ENCODE results near the gene ARHGEF6.
"Not testable (repeated sequence)": the region's sequence is repeated elsewhere in the genome, so short reads cannot be mapped to it uniquely, and the experiment has no call there.

ARHGEF6 gene

DNA sequence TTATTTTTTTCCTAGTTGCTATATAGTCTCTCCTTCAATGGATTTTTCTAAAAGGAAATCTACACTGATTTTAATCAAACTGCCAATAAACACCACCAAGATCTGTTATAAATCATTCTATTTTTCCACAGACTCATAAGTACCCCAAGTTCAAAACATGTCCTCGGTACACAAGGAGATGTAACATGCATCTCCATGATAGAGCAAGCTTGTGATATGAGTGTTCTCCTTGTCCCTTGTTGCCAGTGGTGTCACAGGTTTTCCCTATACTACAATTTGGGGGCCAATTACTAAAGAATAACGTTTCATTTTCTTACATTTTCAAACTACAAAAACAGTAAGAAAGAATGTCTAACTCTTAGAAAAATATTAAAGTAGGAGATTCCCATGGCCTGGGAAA, 491 bp downstream of the ARHGEF6 start:
- no peak for DNase-seq

DNA sequence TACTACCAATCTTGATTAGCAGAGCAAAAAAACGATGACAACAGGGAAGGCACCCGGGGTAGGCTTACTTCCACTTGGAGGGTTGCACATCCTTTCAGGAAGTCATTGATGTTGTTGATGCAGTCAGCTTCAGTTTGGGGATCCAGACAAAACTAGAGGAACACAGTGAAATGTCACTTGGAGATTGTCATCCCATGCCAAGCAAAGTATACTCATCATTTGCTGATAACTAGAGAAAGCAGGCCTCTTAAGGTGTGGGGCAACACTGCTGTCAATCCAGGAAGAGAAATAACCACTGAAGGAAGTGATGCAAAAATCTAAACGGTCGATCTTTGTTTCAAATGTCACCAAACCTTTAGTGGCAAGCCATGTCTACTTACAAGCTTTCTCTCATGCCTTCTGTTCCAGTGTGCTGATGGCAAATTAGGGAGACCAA, 1.4 kb downstream of the ARHGEF6 start:
- DNase-seq = no peak

DNA sequence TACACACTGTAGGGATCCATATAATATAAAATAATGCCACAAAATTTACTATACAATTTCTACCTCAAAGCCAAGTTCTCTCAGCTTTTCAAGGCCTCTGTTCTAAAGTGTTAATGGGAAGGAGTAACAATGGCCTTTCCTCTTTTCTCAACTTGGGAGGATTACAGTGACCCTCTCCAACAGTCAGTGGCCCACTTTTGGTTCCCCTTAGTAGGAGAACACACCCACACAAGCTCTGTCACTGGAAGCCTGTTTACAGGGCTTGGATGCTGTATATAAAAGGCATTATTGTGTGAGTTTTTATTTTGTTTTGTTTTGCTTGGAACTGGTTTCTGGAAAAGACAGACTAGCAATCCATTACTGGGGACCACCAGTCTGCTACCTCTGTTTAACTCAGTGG, 1.8 kb downstream of the ARHGEF6 start:
- no peak for DNase-seq

DNA sequence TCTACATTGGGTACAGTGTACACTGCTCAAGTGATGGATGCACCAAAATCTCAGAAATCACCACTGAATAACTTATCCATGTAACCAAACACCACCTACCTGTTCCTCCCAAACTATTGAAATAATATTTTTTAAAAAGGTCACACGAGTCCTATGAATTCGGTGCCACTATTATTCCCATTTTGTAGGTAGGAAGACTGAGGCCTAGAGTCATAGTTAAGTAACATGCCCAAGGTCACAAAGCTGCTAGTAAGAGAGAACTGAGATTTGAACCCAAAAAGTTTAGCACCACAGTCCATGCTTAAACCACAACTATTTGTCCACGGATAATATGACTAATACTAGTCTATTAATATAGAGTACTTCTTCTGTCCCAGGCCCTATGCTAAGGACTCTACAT, 2.7 kb downstream of the ARHGEF6 start:
- DNase-seq = no peak

DNA sequence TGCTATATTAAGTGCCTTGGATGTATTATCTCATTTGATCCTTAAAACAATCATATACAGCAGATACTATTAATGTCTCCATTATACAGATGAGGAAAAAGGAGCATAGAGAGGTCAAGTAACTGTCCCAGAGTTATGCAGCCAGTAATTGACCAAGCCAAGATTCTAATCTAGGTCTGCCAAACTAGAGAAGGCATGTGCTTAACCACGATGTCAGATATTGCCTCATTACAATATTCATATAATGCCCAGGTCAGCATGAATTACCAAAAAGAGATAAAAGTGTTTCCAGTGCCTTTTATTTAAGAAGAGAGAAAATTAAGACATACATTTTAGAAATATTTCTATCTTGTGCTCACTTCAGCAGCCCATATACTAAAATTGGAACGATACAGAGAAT, 7.1 kb downstream of the ARHGEF6 start:
- DNase-seq = no peak

DNA sequence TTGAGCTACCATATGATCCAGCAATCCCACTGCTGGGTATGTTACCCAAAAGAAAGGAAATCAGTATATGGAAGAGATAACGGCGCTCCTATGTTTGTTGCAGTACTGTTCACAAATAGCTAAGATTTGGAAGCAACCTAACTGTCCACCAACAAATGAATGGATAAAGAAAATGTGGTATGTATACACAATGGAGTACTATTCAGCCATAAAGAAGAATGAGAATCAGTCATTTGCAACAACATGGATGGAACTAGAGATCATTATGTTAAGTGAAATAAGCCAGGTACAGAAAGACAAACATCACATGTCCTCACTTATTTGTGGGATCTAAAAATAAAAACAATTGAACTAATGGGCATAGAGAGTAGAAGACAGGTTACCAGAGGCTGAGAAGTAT, 8.9 kb downstream of the ARHGEF6 start:
- DNase-seq = not testable (repeated sequence)

DNA sequence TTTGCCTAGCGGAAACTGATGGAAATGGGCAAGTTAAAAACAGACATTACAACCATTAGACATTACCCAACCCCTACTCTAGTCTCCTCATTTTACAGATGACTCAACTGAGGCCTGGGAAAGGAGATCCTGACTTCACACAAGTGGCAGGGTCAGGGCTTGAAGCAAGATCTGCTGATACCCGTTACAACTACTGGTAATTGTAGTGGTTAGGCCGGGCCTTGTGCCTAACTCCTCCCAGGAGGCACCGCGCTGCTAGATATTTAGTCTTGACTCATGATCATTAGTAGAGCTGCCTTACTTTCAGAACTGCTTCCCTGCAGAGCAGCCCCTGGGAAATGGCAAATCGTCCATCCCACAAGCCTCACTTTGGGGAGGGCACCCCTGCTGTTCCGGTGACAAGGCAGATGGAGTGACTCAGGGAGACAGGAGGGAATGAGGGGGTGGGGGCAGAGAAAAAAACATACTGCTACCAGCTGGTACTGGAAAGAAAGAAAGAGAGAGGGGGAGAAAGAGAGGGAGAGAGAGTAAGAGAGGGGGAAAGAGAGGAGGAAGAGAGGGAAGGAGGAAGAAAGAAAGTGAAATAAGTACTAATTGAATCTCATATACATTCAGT, 12.2 kb downstream of the ARHGEF6 start:
- DNase-seq = peak; percentile 71

DNA sequence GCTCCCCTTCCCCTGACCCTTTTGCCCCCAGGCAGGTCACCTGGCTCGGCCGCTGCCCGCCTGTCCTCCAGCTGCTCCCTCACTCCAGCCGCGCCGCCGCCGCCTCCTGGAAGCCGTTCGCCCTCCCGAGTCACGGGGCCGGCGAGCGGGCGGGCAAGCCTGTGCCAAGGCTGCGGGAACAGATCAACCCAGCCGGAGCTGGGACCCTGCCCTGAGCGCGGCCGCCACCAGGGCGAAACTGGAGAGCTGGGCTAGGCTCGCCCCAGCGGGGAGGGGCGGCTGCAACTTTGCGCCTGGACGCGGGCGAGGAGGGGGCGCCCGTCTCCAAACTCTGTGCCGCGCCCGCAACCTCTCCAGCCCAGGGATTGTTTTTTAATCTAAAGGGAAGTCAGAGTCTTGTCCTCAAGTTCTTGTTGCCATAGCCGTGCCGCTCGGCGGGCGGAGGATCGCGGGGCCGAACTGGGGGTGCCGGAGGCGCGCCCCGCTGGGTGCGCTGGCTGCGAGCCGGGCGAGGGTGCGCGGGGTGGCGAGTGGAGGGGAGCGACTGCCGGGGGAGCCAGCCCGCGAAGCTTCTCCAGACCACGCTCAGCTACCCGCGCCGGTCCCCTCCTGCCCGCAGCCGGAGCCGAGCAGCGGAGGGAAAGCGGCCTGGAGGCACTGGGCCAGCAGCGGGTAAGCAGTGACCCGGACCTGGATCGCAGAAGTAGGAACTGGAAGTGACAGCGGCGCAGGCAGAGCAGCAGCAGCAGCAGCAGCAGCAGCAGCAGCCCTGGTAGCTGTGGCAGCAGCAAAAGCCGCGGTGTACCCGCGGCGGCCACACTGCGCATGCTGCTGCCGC, 13.4 kb downstream of the ARHGEF6 start:
- DNase-seq = peak; percentile 80

DNA sequence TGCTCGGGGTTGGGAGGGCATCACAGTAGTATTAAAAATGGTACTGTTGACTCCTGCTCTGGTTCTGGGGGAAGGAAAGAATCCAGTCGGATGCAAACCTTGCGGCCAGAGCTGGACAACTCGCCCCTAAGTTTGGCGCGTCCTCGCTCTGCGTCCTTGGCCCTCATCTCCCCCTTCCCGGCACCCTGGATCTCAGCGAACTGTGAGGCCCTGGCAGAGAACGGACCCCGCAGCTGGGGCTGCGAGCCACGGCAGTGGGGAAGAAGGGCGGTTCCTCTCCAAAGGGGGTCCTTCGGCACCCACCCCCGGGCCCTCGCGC, 14.0 kb downstream of the ARHGEF6 start:
- no peak for DNase-seq

DNA sequence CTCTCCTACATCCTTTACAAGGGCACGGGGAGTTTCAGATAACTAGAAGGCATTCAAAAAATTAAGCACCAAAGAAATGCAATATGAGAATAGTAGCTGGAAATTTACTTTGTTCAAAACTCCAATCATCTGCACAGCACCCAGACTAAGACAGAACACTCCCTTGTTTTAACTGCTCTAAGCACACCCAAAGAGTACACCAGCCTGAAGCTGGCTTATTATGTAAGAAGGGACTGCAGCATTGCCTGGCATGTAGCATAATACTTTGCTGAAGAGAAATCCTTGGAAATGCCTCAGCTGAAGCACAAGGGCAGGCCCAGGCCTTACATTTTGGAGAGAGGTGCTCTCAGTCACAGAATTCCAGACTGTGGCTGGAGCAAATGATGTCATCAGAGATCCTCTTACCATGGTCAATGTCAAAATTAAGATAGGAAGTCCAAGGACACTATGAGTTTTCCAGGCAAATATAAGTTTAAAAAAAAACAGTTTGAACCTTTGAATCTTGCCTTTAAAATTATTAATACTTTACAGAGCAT, 14.8 kb downstream of the ARHGEF6 start:
- no peak for DNase-seq

DNA sequence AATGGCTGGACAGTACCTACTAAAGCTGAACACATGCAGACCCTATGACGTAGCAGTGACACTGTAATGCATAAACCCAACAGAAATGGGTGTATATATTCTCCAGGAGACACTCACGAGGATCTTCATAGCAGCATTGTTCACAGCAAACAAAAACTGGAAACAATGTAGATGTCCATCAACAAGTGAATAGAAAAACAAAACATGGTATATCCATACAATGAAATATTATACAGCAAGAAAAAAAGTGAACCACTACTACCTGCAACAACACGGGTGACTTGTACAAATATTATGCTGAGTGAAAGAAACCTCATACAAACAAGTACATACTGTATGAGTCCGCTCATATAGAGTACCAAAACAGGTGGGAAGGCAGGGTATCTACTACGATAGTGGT, 16.5 kb downstream of the ARHGEF6 start:
- no peak for DNase-seq

DNA sequence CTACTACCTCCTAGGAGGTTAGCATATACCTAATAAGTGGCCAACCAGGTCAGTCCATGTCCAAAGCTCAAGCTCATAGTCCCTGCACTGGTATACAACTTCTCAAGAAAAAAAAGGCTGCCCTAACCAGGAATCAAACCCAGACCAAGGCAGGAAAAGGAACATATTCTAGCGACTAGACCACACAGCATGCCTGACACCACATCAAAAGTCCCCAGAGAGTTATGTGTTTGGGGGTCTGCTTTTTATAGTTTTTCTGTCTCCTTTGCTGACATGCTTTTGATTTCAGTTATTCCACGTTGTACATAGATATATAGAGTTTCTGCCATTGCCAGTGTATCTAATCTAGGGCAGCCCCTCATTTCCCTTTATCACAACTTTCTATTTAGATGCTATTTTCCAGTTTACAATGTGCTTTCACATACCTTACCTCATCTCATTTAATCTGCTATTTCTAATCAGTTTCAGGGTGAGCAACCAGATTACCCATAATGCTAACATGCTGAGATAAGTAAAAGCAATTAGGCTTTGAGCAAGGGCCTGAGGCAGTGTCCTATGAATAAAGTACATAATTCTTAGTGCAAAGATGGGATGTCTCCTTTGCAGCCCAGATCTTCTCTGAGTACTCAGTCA, 17.8 kb downstream of the ARHGEF6 start:
- no peak for DNase-seq

DNA sequence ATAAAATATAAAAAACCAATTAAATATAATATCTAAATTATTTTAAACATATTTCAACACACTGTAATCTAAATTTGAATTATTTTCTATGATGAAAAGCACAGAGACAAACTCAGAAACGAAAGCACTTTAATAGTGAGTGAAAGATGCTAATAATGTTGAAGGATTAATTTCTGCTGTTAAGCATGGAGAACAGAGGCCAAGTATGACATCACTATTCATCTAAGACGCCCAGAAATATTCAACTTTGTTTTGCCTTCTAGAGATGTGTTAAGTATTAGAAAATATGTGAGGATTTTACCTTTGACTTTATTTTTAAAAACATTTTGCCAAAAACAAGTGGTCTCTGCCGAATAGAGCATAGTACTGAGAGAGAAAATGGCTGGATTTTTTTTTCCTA, 19.3 kb downstream of the ARHGEF6 start:
- no peak for DNase-seq

DNA sequence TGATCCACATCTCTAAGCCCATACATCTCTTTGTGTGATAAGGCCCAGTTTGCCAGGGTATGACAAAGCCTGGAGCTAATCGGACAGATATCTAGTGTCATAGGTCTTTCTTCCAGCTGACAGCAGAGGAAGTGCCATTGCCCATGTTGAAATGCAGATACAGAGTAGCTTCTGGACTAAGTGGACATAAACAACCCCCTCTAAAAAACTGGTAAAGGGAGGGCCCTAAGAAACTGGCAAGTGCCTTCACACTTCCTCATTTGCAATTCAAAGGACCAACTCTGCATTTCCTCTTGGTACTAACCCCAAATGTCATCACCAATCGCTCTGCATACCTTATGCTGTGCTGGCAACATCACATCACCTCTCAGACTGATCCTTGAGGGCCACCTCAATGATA, 20.8 kb downstream of the ARHGEF6 start:
- no peak for DNase-seq

DNA sequence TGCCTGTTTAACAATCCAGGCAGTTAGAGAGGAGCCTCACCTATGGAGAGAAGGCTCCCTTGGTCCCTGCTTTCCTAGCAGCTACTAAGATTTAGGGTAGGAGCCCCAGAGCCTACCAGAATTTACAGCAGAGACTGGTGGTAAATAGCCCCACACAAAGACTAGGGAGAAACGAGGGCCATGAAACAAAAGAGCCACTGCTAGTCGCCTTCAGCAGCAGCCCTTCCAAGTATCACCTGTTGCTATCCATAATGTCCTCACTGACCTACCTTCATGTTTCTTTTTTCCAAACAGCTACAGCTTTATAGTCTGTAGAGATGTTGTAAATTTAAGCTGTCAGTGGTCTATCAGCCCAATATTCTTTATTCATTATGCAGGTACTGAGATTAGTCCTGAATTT, 25.3 kb downstream of the ARHGEF6 start:
- no peak for DNase-seq

DNA sequence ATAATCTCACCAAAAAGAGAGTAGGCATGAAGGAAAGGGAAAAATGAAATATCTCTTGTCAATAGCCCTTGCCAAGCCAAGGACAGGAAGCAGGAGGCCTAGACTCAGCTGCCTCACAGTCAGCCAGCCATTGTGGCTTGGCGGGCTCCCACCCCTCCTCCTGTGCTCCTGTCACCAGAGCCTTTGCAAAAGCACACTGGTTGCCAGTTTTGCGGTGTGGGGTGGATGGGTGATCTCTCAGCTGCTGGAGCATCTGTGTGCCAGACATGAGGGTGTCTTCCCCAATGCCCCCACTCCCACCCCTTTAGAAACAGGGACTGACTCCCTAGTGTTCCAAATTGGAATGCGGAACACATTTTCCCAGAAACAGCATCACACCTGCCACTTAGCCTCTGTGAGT, 26.1 kb downstream of the ARHGEF6 start:
- no peak for DNase-seq

DNA sequence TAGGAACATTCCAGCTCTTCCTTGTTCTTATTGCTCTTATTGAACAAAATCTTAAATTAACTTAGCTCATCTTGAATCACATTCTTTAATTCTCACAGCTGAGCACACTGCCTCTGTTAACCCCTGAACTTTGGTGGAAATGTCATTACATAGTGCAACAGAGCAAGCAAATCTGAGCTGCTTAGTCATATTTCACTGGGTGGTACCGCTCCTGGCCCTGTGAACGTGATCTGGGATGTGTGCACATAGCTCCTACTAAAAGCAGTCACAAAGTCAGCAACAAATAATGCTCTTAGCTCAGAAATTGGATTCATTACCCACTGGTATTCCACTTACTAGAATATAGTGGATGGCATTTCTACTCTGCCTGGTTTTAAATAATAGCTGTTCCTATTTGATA, 27.9 kb downstream of the ARHGEF6 start:
- DNase-seq = no peak

DNA sequence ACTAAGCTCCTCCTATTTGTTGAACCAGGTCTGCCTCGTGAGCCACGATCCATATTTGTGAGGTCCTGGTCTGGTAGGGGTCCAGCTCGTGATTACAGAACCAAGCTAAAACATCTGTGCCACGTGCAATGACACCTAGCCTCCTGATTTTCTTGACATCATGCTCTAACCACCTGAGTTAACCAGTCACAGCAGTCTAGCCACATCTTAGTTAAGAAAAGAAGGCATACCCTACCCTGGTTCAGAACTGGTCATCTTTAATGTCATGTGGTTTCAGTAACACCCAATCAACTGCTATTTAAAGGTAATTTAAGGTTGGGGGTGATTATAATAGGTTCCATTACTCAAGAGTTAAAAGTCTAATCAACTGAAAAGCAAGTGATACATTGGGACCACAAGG, 28.4 kb downstream of the ARHGEF6 start:
- DNase-seq = no peak

DNA sequence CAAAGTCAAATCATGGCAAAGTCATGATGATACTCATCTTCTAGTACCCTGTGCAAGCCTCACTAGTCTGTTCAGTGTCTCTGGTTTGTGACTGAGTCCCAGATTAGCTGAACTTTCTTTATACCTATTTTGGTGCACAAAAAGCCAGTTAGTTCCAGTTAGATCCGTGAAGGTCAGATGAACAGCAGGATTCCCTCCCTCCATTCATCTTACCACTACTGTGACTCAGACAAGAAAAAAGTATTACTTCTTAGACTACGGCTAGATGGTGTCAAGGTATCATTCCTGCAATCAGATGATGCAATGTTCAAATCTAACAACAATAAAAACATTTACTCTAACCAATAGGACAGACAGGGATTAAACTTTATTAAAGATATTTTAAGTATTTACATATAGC, 30.4 kb downstream of the ARHGEF6 start:
- no peak for DNase-seq

DNA sequence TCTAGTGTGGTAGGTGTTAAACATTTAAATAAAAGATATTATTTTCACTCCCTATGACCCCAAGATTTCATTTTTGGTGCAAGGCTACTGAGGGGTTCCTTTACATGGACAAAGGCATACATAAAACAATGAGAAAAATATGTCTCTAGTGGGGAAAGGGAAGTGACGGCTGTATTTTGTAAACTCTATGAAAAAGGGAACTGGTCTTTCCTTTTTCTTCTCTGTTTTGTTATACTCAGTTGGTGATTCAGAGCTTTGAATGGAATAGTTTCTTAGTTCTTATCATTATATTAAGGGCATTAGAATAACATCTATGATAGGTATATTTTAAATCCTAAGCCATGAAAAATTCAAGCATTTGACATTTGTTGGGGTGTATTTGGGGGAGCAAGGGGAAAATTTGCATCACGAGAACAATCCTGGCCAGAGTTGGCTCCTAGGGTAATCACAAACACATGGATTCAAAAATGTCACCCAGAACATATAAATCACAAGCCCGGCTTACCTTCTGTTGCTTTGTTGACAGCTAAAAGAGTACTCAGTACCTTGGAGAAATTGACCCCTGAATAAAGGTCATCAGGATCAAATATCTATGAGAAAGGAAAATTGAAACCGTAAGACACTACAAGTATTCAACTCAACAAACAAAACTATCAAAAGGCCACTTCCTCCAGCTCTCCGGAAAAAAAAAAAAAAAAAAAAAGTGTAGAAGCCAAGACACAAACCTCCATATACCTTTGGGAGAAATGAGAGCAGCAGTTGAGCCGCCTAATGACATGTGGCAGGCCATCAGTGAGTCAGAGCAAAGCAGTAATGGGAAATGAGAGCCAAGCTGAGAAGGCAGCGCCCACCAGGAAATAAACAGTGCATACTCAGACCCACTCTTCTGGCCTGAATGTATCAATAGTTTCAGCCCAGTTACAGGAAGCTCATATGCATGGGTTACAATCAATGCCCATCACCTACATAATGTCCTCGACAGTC, 33.4 kb downstream of the ARHGEF6 start:
- DNase-seq = no peak

DNA sequence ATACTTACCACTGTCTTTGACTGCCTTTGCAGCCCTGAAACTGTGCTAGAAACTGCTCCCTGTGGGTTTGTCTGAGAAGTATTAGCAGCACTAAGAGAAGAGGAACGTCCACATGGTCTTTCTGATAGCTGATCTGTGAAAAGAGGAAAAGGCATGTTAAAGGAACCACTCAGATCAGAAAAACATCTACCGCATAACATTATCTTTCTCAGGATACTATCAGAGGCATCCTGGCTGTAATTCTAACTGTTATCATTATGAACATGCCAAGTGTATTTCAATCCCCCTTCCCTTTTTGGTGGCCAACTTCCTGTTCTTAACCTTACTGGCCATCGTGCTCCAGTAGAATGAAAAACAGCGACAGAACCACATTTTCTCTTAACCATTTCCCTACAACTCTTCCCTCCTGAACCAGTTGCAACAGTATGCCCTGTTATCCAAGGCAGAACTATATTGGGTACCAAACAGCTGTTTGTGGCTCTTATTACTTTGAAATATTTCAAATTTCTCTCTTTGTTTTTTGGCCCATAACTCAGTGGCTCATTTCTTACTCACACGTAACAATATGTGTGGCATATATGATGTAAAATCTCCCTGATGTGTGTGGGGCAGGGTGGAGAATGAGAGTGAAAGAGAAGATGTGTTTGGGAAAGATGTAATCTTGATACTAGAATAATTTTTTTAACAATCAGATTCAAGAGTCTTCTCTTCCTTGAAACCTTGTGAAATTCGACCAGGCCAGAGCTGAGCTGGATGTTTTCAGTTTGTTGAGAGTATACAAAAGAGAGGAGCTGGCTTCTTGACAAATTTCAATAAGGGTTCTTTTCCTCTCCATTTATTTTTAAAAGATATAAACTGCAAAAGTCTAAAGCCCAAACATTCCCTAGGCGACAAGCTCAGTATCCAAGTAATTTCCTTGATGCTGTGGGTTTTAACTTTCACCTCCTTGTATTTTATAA, 35.2 kb downstream of the ARHGEF6 start:
- no peak for DNase-seq
